ENCODE measurements around the gene TMBIM1. TPM values are rescaled to one million over a fixed set of nuclear protein-coding genes. Genes with fewer than 3 reads are reported as not detected.
"Not testable (repeated sequence)": the region's sequence is repeated elsewhere in the genome, so short reads cannot be mapped to it uniquely, and the experiment has no call there.

Gene TMBIM1
- polyA plus RNA-seq, 4 donors = 112 to 328 (median 155) TPM

- FAIRE-seq (no peak), DNase-seq (no peak)
- peak overlapping the region in 2 of 3 donors; percentile 14 to 55 for H3K27ac ChIP-seq (ENCODE audit: low read depth in 1 of 3, low read length in 2 of 3)
- no peaks in the 10 kb centered on the region for H3K9me3 ChIP-seq (ENCODE audit: control insufficient read depth in 2 of 2, insufficient read depth in 1 of 2, low read depth in 1 of 2, low read length in 1 of 2)
- H3K4me3 ChIP-seq (ENCODE audit: low read depth in 1 of 3, low read length in 3 of 3) = no peak overlapping the region
- WGBS, 3 donors = 77 to 78% (median 77%) methylated on average over 4 of the region's 4 CpGs
- peaks cover 7 to 77% (median 36%) of the 10 kb centered on the region in 3 donors for H3K36me3 ChIP-seq (ENCODE audit: control insufficient read depth in 3 of 3, insufficient read depth in 2 of 3, low read depth in 1 of 3, low read length in 3 of 3)
- H3K27me3 ChIP-seq (ENCODE audit: control insufficient read depth in 3 of 3, insufficient read depth in 3 of 3, low read length in 3 of 3) = no peaks in the 10 kb centered on the region
- peaks cover 0 to 24% (median 4%) of the 10 kb centered on the region in 3 donors for H3K4me1 ChIP-seq (ENCODE audit: control insufficient read depth in 3 of 3, insufficient read depth in 2 of 3, low read depth in 1 of 3, low read length in 2 of 3)
Observed at GRCh38 chr2:218274586-218274985, 17.7 kb downstream of the TMBIM1 start.

- Histone ChIP-seq H3K27ac (ENCODE audit: low read depth in 1 of 3, low read length in 2 of 3) (peak overlapping the region; percentile 4 to 55 (median 38)), H3K9me3 (ENCODE audit: control insufficient read depth in 2 of 2, insufficient read depth in 1 of 2, low read depth in 1 of 2, low read length in 1 of 2) (no peaks in the 10 kb centered on the region), H3K36me3 (ENCODE audit: control insufficient read depth in 3 of 3, insufficient read depth in 2 of 3, low read depth in 1 of 3, low read length in 3 of 3) (peaks cover 3 to 73% (median 29%) of the 10 kb centered on the region in 3 donors), H3K4me1 (ENCODE audit: control insufficient read depth in 3 of 3, insufficient read depth in 2 of 3, low read depth in 1 of 3, low read length in 2 of 3) (peaks cover 0 to 27% (median 4%) of the 10 kb centered on the region in 3 donors), H3K4me3 (ENCODE audit: low read depth in 1 of 3, low read length in 3 of 3) (no peak overlapping the region), H3K27me3 (ENCODE audit: control insufficient read depth in 3 of 3, insufficient read depth in 3 of 3, low read length in 3 of 3) (no peaks in the 10 kb centered on the region)
- FAIRE-seq (no peak), DNase-seq (no peak)
- WGBS, 3 donors = 67 to 78% (median 73%) methylated on average over 2 of the region's 2 CpGs
Observed at GRCh38 chr2:218273908-218274249, 18.4 kb downstream of the TMBIM1 start.

GRCh38 chr2:218273214-218273907 lies 18.9 kb downstream of the TMBIM1 start:
- Histone ChIP-seq H3K4me1 (ENCODE audit: control insufficient read depth in 3 of 3, insufficient read depth in 2 of 3, low read depth in 1 of 3, low read length in 2 of 3) (peaks cover 0 to 28% (median 4%) of the 10 kb centered on the region in 3 donors), H3K36me3 (ENCODE audit: control insufficient read depth in 3 of 3, insufficient read depth in 2 of 3, low read depth in 1 of 3, low read length in 3 of 3) (peaks cover 3 to 69% (median 25%) of the 10 kb centered on the region in 3 donors), H3K27ac (ENCODE audit: low read depth in 1 of 3, low read length in 2 of 3) (peak overlapping the region; percentile 43 to 80 (median 77))
- not testable (repeated sequence) for H3K9me3 ChIP-seq (ENCODE audit: control insufficient read depth in 2 of 2, insufficient read depth in 1 of 2, low read depth in 1 of 2, low read length in 1 of 2); H3K4me3 ChIP-seq (ENCODE audit: low read depth in 1 of 3, low read length in 3 of 3); FAIRE-seq; DNase-seq; H3K27me3 ChIP-seq (ENCODE audit: control insufficient read depth in 3 of 3, insufficient read depth in 3 of 3, low read length in 3 of 3)
- 79 to 83% (median 81%) methylated on average over 8 of the region's 8 CpGs for WGBS, 3 donors

GRCh38 chr2:218272531-218273212 lies 19.6 kb downstream of the TMBIM1 start:
- Histone ChIP-seq H3K27ac (ENCODE audit: low read depth in 1 of 3, low read length in 2 of 3) (peak overlapping the region; percentile 48 to 80 (median 77)), H3K9me3 (ENCODE audit: control insufficient read depth in 2 of 2, insufficient read depth in 1 of 2, low read depth in 1 of 2, low read length in 1 of 2) (no peaks in the 10 kb centered on the region), H3K36me3 (ENCODE audit: control insufficient read depth in 3 of 3, insufficient read depth in 2 of 3, low read depth in 1 of 3, low read length in 3 of 3) (peaks cover 3 to 68% (median 24%) of the 10 kb centered on the region in 3 donors), H3K4me3 (ENCODE audit: low read depth in 1 of 3, low read length in 3 of 3) (no peak overlapping the region), H3K27me3 (ENCODE audit: control insufficient read depth in 3 of 3, insufficient read depth in 3 of 3, low read length in 3 of 3) (no peaks in the 10 kb centered on the region), H3K4me1 (ENCODE audit: control insufficient read depth in 3 of 3, insufficient read depth in 2 of 3, low read depth in 1 of 3, low read length in 2 of 3) (peaks cover 0 to 28% (median 4%) of the 10 kb centered on the region in 3 donors)
- DNase-seq (peak; percentile 92 to 98), FAIRE-seq (no peak)
- 17 to 25% (median 19%) methylated on average over 18 of the region's 18 CpGs for WGBS, 3 donors

DNA sequence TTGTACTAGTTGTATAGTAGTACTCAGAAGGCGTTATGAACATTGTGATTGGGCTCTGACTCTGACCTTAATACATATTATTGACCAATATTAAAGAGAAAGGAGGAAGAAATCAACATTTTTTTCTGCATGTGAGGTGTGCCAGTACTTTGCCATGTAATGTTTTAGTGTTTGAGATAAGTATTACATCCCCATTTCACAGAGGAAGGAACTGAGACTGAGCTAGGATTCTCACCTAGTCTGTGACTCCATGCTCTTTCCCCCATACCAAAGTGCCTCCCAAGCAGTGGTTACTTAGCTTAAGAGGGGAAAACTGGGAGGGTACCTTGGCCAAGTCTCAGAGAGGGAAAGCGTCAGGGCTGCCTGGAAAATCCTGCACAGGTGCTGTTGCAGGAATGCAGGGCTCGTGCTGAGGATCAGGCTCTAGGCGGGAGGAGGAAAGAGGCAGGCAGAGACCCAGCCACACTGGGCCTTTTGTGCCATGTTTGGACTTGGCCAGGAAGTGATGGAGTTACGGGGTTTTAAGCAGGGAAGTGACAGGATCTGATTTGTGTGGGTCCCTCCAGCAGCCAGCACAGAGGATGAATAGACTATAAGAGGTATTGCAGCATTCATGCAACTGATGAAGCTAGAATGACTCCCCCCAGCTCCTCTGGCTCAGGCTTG lies 20.3 kb downstream of the TMBIM1 start:
- Histone ChIP-seq H3K4me3 (ENCODE audit: low read depth in 1 of 3, low read length in 3 of 3) (peak overlapping the region in 1 of 3 donors; percentile 90), H3K27me3 (ENCODE audit: control insufficient read depth in 3 of 3, insufficient read depth in 3 of 3, low read length in 3 of 3) (no peaks in the 10 kb centered on the region), H3K36me3 (ENCODE audit: control insufficient read depth in 3 of 3, insufficient read depth in 2 of 3, low read depth in 1 of 3, low read length in 3 of 3) (peaks cover 3 to 68% (median 22%) of the 10 kb centered on the region in 3 donors), H3K4me1 (ENCODE audit: control insufficient read depth in 3 of 3, insufficient read depth in 2 of 3, low read depth in 1 of 3, low read length in 2 of 3) (peaks cover 0 to 28% (median 4%) of the 10 kb centered on the region in 3 donors), H3K9me3 (ENCODE audit: control insufficient read depth in 2 of 2, insufficient read depth in 1 of 2, low read depth in 1 of 2, low read length in 1 of 2) (no peaks in the 10 kb centered on the region), H3K27ac (ENCODE audit: low read depth in 1 of 3, low read length in 2 of 3) (peak overlapping the region; percentile 66 to 80 (median 77))
- 45 to 55% (median 54%) methylated on average over 5 of the region's 5 CpGs for WGBS, 3 donors
- DNase-seq (peak in 1 of 2 donors; percentile 34), FAIRE-seq (no peak)

GRCh38 chr2:218271487-218271797 lies 20.9 kb downstream of the TMBIM1 start:
- no peaks in the 10 kb centered on the region for H3K27me3 ChIP-seq (ENCODE audit: control insufficient read depth in 3 of 3, insufficient read depth in 3 of 3, low read length in 3 of 3)
- no peak for FAIRE-seq
- 14 to 48% (median 15%) methylated on average over 4 of the region's 4 CpGs for WGBS, 3 donors
- peaks cover 3 to 68% (median 19%) of the 10 kb centered on the region in 3 donors for H3K36me3 ChIP-seq (ENCODE audit: control insufficient read depth in 3 of 3, insufficient read depth in 2 of 3, low read depth in 1 of 3, low read length in 3 of 3)
- peak overlapping the region; percentile 49 to 77 (median 66) for H3K27ac ChIP-seq (ENCODE audit: low read depth in 1 of 3, low read length in 2 of 3)
- H3K9me3 ChIP-seq (ENCODE audit: control insufficient read depth in 2 of 2, insufficient read depth in 1 of 2, low read depth in 1 of 2, low read length in 1 of 2) = no peaks in the 10 kb centered on the region
- peak in 1 of 2 donors; percentile 51 for DNase-seq
- peak overlapping the region; percentile 14 to 90 (median 78) for H3K4me3 ChIP-seq (ENCODE audit: low read depth in 1 of 3, low read length in 3 of 3)
- H3K4me1 ChIP-seq (ENCODE audit: control insufficient read depth in 3 of 3, insufficient read depth in 2 of 3, low read depth in 1 of 3, low read length in 2 of 3) = peaks cover 0 to 28% (median 4%) of the 10 kb centered on the region in 3 donors

DNA sequence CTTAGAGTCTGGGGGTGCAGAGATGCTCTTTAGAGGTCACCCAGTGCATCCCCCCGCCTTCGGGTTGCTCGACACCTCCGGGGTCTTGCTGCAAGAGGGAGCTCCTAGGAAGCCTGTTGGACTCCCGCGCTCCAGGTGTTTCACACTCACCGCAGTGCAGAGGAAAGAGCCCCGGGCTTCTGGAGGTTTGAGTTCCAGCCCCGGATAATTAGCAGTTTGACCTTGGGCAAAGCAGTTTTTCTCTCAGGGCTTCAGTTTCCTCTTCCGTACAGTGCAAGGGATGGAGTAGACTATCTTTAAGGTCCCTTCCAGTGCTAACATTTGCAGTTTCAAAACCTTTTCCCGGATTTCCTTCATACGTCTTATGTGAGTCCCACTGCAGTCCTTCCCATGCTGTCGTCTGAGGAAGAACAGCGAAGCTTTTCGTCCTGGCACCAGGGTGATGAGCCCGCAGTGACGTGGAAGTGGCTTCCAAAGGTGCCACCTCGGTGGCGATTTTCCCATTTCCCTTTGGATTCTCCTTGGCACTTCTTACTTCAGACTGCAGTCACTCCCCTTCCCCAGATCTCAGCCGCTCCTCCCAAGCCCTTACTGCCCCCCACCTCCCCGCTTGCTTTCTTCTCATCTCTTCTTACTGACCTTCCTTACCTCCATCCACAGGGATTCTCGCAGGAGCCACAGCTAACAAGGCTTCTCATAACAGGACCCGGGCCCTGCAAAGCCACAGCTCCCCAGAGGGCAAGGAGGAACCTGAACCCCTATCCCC lies 21.4 kb downstream of the TMBIM1 start:
- FAIRE-seq (no peak), DNase-seq (peak in 1 of 2 donors; percentile 55)
- H3K4me1 ChIP-seq (ENCODE audit: control insufficient read depth in 3 of 3, insufficient read depth in 2 of 3, low read depth in 1 of 3, low read length in 2 of 3) = peaks cover 0 to 28% (median 4%) of the 10 kb centered on the region in 3 donors
- H3K36me3 ChIP-seq (ENCODE audit: control insufficient read depth in 3 of 3, insufficient read depth in 2 of 3, low read depth in 1 of 3, low read length in 3 of 3) = peaks cover 3 to 68% (median 14%) of the 10 kb centered on the region in 3 donors
- 2 to 6% (median 4%) methylated on average over 23 of the region's 23 CpGs for WGBS, 3 donors
- no peaks in the 10 kb centered on the region for H3K27me3 ChIP-seq (ENCODE audit: control insufficient read depth in 3 of 3, insufficient read depth in 3 of 3, low read length in 3 of 3)
- H3K27ac ChIP-seq (ENCODE audit: low read depth in 1 of 3, low read length in 2 of 3) = peak overlapping the region; percentile 49 to 77 (median 66)
- peak overlapping the region; percentile 58 to 90 (median 78) for H3K4me3 ChIP-seq (ENCODE audit: low read depth in 1 of 3, low read length in 3 of 3)
- no peaks in the 10 kb centered on the region for H3K9me3 ChIP-seq (ENCODE audit: control insufficient read depth in 2 of 2, insufficient read depth in 1 of 2, low read depth in 1 of 2, low read length in 1 of 2)

Data from small intestine (tissue), 7 donors.